Astrocyte of the cerebellum (primary cell): Measurements from ENCODE around the gene CEP126.

ENCODE experiments used
- DNase-seq: peaks from one replicate; pipeline ENCODE4 v3.0.0-alpha.2; 2011; ENCODE audit warnings: low read depth
- H3K4me3 ChIP-seq: 2 replicates; pipeline ENCODE4 v1.5.1; 2011; ENCODE audit warnings: mild to moderate bottlenecking, low read depth, low read length, moderate library complexity
- in situ Hi-C: cut with HindIII; loops from 2 replicates; pipeline ENCODE4 v1.10.0; 2017; ENCODE audit warnings: low sequenced_read_pairs
- TF ChIP-seq, protein P1 (sequence below): IDR thresholded peaks from 2 replicates; pipeline ENCODE4 v1.5.1; 2012; ENCODE audit warnings: low read length, low read depth, moderate library complexity, mild to moderate bottlenecking; ENCODE audit errors: missing control alignments

Gene CEP126

DNA sequence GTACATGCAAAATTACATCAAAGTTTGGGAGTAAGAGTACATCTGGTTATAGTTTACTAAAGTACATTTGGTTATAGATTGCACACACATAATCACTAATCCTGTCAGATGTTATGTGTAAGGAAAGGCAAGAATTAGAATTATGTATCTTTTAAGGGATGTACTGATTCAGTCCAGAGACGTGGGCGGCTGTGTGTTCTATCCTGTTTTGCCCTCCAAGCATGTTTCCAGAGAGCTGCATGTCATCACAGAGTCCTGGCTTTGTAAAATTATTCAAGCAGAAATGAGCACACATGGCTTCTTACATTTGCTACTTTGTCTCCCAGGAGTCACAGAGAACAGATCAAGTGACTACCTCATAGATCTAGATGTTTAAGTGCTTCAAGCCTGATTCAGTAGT is 33.2 kb upstream of the CEP126 start:
- no peak overlapping the region for H3K4me3 ChIP-seq
- in situ Hi-C loops: no loop called here
- DNase-seq: no peak
- TF ChIP-seq, protein P1, sequence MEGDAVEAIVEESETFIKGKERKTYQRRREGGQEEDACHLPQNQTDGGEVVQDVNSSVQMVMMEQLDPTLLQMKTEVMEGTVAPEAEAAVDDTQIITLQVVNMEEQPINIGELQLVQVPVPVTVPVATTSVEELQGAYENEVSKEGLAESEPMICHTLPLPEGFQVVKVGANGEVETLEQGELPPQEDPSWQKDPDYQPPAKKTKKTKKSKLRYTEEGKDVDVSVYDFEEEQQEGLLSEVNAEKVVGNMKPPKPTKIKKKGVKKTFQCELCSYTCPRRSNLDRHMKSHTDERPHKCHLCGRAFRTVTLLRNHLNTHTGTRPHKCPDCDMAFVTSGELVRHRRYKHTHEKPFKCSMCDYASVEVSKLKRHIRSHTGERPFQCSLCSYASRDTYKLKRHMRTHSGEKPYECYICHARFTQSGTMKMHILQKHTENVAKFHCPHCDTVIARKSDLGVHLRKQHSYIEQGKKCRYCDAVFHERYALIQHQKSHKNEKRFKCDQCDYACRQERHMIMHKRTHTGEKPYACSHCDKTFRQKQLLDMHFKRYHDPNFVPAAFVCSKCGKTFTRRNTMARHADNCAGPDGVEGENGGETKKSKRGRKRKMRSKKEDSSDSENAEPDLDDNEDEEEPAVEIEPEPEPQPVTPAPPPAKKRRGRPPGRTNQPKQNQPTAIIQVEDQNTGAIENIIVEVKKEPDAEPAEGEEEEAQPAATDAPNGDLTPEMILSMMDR: no peak

DNA sequence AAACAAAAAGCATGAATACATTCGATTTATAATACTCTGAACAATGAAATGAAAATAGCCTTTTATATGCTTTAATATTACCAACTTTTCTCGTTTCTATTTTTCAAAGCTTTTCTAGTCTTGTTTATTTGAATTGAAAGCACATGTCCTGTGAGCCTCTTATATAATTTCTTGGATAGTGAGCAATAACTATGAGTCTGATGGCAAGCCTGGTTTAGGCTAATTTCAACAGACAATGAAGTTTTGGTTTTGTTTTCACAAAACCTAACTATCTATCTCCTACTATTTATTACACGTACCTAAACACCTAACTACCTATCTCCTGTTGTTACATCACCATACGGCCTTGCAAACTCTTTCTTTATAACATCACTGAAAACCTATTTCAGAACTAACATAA is 29.2 kb upstream of the CEP126 start:
- no peak overlapping the region for H3K4me3 ChIP-seq
- TF ChIP-seq, protein P1: no peak
- in situ Hi-C loops: no loop called here
- DNase-seq: no peak

DNA sequence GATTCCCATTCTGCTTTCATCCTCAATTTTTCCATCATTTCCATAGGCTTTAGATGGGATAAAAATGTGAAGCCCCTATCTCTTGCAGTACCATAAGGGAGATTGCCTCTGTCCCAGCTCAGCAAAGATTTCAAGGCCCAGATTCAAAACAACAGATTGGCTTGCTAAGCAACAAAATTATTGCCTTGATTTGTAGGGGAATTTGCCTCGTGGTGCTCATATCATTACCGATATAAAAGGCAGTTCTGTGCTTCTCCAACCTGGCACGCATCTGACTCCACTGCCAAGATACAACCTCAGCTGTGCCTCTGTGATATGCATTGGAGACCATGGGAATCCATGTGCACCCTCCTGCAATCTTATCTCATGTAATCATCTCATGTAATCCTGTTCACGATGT is 25.0 kb upstream of the CEP126 start:
- no peak for DNase-seq
- H3K4me3 ChIP-seq: no peak overlapping the region
- TF ChIP-seq, protein P1: no peak
- in situ Hi-C loops: no loop called here

DNA sequence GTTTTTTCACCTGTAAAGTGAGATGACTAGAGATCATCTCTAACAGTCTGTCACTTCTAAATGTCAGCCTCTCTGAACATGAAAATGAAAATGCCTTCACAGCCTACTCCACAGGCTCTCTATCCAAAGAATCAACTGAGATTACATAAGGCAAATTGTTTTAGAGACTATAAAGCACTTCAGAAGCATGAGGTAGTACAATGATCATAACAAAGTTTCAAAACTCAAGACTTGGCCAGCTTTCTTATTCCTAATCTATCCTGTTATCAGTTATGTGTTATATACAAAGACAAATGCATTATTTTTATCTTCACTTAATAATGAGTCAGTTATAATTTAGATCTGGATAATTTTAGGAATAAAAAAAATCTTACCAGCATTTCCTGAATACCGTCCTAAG is 20.3 kb upstream of the CEP126 start:
- TF ChIP-seq, protein P1: no peak
- no peak for DNase-seq
- in situ Hi-C loops: no loop called here
- H3K4me3 ChIP-seq: no peak overlapping the region

DNA sequence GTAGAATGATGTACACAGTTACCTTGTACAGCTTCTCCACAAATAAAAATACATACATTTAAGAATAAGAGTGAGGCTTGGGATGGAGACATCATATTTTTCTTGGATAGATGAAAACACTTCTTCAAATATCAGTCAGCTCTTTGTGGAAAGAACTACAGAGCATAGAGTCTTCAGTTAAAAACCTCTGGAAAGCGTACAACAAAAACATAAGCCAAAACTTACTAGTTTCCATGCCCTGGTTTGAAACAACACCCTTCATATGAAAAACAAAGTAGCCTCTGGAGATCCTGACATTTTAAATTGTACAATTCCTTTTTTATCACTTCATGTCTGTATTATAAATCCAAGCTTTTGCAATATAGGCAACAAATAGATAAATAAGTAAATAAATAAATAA is 7.0 kb upstream of the CEP126 start:
- in situ Hi-C loops: no loop called here
- TF ChIP-seq, protein P1: no peak
- no peak for DNase-seq
- no peak overlapping the region for H3K4me3 ChIP-seq

DNA sequence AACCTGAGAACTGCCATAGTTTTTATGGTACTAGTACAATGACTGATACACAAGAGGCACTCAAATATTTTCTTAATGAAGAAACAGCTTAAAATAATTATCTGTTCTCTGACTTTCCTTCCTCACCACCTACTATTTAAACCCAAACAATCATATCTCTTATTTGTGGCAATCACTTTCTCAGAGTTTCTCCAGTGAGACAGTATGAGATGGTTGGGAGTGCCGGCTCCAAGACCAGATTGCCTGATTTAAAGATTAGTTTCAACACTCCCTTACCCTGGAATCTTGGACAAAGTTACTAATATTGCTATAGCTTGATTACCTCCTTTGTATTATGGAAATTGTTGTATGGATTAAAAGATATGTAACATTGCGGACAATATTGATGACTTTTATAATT is 5.7 kb upstream of the CEP126 start:
- in situ Hi-C loops: no loop called here
- DNase-seq: no peak
- TF ChIP-seq, protein P1: no peak
- H3K4me3 ChIP-seq: no peak overlapping the region

DNA sequence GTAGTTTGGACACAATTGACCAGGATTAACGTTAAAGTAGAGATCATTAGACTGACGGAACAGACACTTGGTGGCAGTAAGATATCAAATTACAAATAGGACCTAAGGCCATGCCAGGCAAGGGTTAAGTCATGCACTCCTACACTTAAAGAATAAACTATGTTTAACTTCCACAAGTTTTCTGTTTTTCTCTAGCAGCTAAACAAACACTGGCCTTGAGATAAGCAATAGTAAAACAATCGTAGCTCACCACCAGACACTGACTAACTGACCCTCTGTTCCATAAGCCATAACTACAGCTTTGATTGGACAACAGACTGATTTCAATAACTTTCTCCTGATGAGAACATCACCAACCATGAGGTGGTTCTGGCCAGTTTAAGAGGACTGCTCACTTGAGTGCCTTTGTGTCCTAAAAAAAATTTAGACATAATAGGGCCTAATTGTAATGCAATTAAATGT is 2.0 kb upstream of the CEP126 start:
- no peak overlapping the region for H3K4me3 ChIP-seq
- no peak for DNase-seq
- TF ChIP-seq, protein P1: no peak
- in situ Hi-C loops: no loop called here
